Bronchial epithelial cell (primary cell): ENCODE measurements around the gene PSMD10. TPM values are rescaled to one million over a fixed set of nuclear protein-coding genes. Genes with fewer than 3 reads are reported as not detected.

Source experiments
- DNase-seq: peaks from one replicate; pipeline ENCODE4 v3.0.0-alpha.2; 2010; ENCODE audit warnings: low read depth
- FAIRE-seq: peaks from 2 replicates; lab custom pipeline; 2011; peaks lifted over from hg19 to GRCh38; lab: Jason Lieb, UNC
- H3K27me3 ChIP-seq: 2 replicates; pipeline ENCODE4 v1.5.1; 2011; ENCODE audit warnings: low read length; ENCODE audit not compliant: control insufficient read depth, insufficient read depth
- H3K36me3 ChIP-seq: 2 replicates; pipeline ENCODE4 v1.5.1; 2011; ENCODE audit warnings: low read length; ENCODE audit not compliant: control insufficient read depth, insufficient read depth
- H3K4me3 ChIP-seq: 2 replicates; pipeline ENCODE4 v1.5.1; 2011; ENCODE audit warnings: mild to moderate bottlenecking, low read depth, low read length, control low read depth
- total RNA-seq: library from RNA; depleted of rRNA; stranded (reverse); fragments of >200 nt; gene quantifications from 2 replicates; pipeline ENCODE4 v1.2.1, GENCODE V29; 2014
- TF ChIP-seq, protein P1 (sequence below): IDR thresholded peaks from 2 replicates; pipeline ENCODE4 v1.5.1; 2011; ENCODE audit warnings: mild to moderate bottlenecking, moderate library complexity, low read length, control low read depth, inconsistent platforms; ENCODE audit not compliant: insufficient read depth, severe bottlenecking

Gene PSMD10
- total RNA-seq, 1 donor from 2014 or later: 91.9 TPM

DNA sequence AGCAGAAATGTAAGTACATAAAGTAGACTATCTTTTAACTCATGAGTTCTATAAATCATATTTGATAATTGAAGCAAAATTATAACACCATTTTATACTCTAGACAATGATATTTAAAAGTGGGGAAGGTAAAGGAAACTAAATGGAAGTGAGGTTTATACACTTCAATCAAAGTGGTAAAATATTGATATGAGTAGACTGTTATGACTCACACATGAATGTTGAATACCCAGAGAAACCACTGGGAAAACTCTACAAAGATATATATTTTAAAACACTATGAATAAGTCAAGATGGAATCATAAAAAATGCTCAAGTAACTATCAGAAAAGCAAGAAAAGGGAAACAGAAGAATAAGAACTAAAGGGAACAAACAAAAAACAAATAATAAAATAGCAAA lies 38.1 kb downstream of the PSMD10 start:
- no peaks in the 10 kb centered on the region for H3K27me3 ChIP-seq
- H3K4me3 ChIP-seq: no peak overlapping the region
- TF ChIP-seq, protein P1, sequence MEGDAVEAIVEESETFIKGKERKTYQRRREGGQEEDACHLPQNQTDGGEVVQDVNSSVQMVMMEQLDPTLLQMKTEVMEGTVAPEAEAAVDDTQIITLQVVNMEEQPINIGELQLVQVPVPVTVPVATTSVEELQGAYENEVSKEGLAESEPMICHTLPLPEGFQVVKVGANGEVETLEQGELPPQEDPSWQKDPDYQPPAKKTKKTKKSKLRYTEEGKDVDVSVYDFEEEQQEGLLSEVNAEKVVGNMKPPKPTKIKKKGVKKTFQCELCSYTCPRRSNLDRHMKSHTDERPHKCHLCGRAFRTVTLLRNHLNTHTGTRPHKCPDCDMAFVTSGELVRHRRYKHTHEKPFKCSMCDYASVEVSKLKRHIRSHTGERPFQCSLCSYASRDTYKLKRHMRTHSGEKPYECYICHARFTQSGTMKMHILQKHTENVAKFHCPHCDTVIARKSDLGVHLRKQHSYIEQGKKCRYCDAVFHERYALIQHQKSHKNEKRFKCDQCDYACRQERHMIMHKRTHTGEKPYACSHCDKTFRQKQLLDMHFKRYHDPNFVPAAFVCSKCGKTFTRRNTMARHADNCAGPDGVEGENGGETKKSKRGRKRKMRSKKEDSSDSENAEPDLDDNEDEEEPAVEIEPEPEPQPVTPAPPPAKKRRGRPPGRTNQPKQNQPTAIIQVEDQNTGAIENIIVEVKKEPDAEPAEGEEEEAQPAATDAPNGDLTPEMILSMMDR: no peak
- no peak for FAIRE-seq
- no peak for DNase-seq
- H3K36me3 ChIP-seq: no peaks in the 10 kb centered on the region

DNA sequence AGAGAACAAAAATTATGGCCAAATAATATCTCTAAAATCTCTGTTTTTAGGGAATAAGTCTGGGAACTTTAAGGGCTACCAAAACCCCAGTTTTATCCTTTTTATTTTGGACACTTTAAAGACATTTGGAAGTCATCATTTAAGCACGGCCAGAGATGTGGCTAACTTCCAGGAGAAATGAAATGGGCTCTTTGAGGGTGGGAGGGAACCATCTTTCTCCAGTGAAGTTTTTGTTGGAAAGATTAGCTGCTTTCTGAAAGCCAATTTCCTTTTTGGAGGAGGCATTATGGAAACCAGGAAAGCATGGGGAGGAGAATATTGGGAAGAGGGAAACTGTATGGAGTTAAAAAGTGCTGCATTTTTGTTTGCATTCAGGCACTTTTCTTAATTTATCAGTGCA lies 41.7 kb downstream of the PSMD10 start:
- no peak for DNase-seq
- Histone ChIP-seq H3K4me3 (no peak overlapping the region), H3K27me3 (no peaks in the 10 kb centered on the region), H3K36me3 (no peaks in the 10 kb centered on the region)
- no peak for FAIRE-seq
- TF ChIP-seq, protein P1: no peak

DNA sequence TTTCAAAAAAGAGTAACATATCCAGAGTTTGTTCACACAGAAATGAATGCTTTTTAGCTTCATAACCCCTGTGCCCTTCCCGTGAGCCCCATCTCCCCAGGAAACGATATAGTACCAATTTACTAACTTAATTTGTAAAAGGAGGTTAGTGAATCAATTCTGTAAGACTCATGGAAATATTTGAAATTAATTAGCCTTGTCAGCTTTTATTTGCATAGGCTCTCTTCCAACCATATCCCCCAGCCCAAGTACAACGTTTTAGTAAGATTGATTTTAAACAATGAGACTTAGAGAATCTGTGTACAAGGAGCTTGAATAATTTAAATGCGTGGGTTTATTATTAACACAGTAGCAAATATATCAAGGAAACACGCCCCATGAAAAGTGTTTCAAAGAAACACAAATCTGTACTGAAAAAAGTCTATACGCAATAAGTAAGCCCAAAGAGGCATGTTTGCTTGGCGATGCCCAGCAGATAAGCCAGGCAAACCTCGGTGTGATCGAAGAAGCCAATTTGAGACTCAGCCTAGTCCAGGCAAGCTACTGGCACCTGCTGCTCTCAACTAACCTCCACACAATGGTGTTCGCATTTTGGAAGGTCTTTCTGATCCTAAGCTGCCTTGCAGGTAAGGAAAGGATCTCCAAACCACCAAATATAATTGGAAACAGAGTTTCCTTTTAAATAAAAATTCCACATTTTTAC lies 46.6 kb downstream of the PSMD10 start, which contains the start of gene VSIG1:
VSIG1 (plus strand) TSS at position 512 of the 703 bp plus-strand sequence; CDS start at position 578, 66 bp downstream.
- TF ChIP-seq, protein P1: no peak
- no peaks in the 10 kb centered on the region for H3K27me3 ChIP-seq
- no peak within 1 kb of the TSS for H3K4me3 ChIP-seq
- no peaks in the 10 kb centered on the region for H3K36me3 ChIP-seq
- FAIRE-seq (no peak), DNase-seq (no peak)

DNA sequence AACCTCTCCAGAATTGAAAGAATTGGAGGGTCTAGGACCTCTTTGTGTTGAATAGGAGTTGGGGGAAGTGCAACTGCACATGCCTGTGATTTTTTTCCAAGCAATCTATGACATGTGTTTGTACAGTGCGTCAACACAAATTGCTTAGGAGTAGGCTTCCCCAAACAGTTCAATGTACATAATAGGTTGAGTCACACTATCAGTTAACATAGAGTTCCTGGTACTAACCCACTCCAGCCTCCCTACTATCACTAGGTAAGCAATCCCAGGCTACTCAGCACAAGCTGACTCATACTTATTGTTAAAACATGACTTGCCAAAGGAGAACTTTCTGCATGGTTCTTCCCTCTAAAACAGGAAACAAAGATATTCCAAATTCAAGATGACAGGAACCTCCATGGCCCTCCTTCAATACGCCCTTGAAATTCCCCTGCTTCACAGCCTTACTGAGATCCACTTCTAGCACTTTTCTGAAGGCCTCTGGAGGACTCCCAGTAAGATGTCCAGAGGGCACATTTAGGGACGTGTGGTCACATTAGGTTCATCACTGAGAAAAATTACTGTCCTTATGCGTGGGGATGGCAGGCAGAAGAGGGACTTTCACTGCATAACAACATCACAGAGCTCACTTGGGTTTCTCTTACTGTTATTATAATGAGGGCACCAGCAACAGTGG lies 54.9 kb downstream of the PSMD10 start:
- FAIRE-seq (peak; percentile 7), DNase-seq (peak; percentile 96)
- H3K4me3 ChIP-seq: no peak overlapping the region
- H3K36me3 ChIP-seq: no peaks in the 10 kb centered on the region
- H3K27me3 ChIP-seq: no peaks in the 10 kb centered on the region
- TF ChIP-seq, protein P1: no peak

DNA sequence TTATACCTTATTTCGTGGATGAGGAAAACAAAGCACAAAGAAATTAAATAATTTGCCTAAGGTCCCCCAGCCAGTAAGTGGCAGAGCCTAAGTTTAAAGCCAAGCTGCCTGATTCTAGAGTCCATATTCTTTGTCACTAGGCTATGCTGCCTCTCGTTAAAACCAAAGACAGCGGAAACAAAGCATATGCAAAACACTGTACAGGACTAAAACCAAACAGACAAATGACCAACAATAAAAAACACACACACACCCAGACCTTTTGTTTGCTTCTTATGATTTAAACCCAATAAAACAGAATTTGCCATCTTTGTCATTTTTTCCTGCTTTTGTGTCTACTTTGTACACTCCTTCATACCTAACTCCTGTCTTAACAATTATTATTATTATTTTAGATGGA lies 56.6 kb downstream of the PSMD10 start:
- FAIRE-seq: no peak
- H3K36me3 ChIP-seq: no peaks in the 10 kb centered on the region
- H3K27me3 ChIP-seq: no peaks in the 10 kb centered on the region
- no peak for DNase-seq
- TF ChIP-seq, protein P1: no peak
- no peak overlapping the region for H3K4me3 ChIP-seq

Other genes starting within 250 kb of the PSMD10 start
- gene TEX13B, start 109.2 kb downstream of the PSMD10 start, total RNA-seq: not detected in 2 replicates
- gene VSIG1, start 46.5 kb downstream of the PSMD10 start, total RNA-seq: 0.26 TPM in 2 replicates
- 12.4 and 19.5 TPM in 2 replicates for gene ATG4A, start 236 bp upstream of the PSMD10 start, total RNA-seq